GM19372 (cell line): ENCODE results near the gene AIFM2.
"Not testable (repeated sequence)": the region's sequence is repeated elsewhere in the genome, so short reads cannot be mapped to it uniquely, and the experiment has no call there.

Source experiments
- ATAC-seq: cut with Tn5 transposase; IDR thresholded peaks from one replicate; pipeline ENCODE4 v1.9.1; 2021; ENCODE audit warnings: mild to moderate bottlenecking, low read depth, moderate library complexity; ENCODE audit not compliant: unreplicated experiment

AIFM2 gene

DNA sequence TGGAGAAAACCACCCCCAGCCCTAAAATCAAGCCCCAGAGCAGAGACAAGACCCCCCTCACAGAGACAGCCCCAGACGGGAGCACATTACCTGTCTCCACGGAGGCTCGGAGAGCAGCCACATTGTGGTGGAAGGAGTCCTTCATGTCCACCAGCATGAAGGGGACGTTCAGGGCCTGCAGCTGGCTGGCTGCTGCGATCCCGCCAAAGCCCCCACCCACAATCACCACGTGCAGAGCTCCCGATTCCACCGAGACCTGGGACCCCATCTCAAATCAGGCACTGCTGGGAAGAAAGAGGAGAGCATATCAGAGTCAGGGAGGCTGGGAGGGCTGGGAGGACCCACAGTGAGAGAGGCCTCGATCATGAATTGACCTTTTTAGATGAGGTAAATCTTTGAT lies 8.8 kb downstream of the AIFM2 start:
- ATAC-seq, result no peak

- not testable (repeated sequence) for ATAC-seq
These were observed 9.5 kb downstream of the AIFM2 start for GRCh38 chr10:70123166-70123565.

GRCh38 chr10:70122742-70123141 lies 9.9 kb downstream of the AIFM2 start:
- no peak for ATAC-seq

- ATAC-seq, result no peak
These were observed 11.2 kb downstream of the AIFM2 start for GRCh38 chr10:70121281-70121949.

DNA sequence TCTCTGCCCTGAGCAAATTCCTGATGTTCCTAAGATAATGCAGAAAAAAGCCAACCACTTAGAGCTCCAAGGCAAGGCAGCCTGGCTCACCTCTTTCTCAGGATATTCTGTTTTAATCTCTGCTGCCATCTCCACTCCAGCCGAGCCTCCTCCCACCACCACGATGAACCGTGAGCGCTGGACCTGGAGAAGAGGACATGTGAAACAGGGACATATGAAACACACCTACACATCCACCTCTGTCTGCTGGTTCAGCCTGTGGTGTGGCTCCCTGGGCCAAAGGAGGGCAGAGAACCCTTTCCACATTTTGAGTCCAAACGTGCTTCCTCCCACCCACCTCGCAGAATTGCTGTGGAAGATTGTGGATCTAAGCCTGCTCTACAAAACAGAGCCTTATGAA lies 12.2 kb downstream of the AIFM2 start:
- no peak for ATAC-seq

DNA sequence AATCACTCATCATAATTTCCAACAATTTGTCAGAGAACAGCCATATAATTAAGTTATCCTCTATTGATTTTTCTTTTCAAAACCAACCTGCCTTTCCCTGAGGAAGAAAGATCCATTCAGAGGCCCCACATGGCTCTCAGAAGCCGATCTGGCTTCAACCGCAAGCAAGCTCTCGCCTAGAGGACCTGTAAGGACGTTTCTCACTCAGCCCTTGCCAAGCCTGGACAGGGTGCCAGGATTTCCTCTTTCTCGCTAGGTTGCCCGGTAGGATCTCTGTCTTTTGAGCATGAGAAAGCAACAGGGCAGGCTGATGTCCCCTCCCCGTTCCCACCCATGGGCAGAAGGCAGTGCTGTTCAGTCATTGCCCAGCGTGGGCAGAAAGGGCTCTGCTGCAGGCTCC lies 13.0 kb downstream of the AIFM2 start:
- ATAC-seq, result no peak

DNA sequence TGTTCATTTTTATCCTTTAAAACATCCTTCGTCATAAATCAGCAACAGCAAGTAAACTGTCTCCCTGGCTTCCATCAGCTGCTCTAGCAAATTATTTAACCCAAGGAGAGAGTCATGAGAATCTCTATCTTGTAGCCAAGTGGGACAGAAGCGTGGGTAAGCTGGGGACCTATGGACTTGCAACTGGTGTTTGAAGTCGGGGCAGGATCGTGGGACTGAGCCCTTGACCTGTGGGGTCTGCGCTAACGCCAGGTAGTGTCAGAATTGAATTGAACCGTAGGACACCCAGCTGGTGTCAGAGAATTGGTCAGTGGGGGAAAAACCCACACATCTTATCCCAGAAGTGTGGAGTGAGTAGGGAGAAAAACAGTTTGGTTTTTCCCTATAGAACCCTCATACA lies 13.4 kb downstream of the AIFM2 start:
- ATAC-seq, result no peak

DNA sequence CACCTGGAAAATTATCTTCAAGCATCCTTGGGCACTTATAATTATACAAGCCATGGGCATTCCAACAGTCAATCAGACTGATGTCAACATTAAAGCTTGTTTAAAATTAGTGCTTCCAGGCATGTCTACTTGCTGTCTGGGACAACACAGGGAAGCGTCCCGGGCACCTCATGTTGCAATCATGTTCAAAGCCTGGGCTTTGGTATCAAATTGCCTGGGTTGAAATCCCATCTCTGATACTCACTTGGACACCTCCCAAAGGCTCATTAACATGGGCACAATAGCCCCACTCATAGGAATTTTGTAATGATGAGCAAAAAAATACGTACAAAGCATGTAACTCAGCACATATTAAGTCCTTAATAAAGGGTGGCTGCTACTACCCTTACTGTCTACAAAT lies 14.4 kb downstream of the AIFM2 start:
- no peak for ATAC-seq

GRCh38 chr10:70117646-70118045 lies 15.0 kb downstream of the AIFM2 start:
- no peak for ATAC-seq

GRCh38 chr10:70115948-70116682 lies 16.5 kb downstream of the AIFM2 start:
- no peak for ATAC-seq

DNA sequence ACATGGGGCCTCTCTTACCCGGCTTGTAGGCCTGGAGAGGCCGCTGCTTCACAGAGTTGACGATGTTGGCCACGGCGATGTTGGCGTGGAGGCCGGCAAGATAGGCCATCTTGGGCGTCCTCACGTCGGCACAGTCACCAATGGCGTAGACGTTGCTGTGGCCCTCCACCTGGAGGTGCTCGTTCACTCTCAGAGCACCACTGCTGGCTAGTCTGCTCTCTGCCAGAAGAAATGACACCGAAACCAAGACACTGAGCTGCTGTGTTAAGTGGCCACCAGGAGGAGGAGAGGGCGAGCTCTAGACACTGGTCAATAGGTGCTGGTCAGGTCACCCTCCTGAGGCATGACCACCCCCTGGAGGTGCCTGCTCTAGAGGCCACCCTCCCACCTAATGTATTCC lies 17.7 kb downstream of the AIFM2 start:
- ATAC-seq, result no peak

DNA sequence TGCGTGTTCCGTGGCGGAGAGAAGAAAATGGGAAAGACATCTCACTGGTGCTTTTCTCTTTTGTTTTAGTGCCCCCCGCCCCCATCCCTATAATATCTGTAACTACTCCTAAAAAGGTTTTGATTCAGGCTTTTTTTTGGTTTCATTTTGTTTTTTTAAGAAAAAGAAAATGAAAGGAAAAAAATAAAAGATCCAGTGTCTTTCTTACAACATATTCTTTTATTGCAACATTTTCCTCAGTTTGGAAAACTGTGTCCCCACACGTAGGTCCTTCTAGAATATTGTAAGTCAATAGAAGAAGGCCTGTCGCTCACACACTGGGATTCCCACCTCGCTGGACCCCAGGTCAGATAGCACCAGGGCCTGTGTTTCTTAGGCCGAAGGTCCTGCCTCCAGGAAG lies 20.6 kb downstream of the AIFM2 start:
- no peak for ATAC-seq

DNA sequence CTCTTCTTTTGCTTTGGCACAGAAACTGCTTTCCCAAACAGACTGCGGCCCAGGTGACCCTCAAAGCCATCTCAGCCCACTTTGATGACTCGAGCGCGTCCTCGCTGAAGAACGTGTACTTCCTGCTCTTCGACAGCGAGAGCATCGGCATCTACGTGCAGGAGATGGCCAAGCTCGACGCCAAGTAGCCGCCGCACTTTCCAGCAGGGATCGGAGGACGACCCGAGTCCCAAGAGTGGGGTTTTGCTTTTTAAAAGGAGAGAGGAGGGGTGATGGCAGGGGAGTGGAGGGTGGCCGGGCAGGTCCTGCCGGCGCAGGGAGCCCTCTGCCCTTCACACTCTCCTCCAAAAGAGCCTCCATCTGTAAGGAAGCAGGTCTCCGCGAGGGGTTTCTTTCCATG lies 21.1 kb downstream of the AIFM2 start:
- no peak for ATAC-seq

DNA sequence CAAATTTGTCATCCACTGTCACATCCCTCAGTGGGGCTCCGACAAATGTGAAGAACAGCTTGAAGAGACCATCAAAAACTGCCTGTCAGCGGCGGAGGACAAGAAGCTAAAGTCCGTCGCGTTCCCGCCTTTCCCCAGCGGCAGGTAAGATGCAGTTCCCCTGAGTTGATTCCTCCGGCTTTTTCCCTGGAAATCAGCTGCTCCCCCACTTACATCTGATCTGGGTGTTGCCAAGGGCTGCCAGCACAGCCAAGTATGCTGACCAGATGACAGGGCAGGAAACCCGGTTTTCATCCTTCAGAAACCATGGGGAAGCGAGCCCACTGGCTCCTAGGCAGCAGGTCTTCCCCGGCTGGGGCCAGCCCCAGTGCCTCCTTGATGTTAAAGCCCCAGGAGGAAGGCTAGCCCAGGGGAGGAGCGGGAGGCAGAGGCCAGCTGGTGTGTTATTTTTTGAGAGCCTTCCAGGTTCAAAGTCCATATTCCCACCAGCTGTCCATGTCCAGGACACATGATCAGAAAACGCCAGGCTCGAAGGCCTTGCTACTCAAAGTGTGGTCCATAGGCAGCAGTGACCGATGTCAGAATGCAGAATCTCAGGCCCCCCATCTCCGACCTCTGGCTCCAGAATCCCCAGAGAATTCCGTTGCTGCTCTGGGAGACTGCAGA lies 23.4 kb downstream of the AIFM2 start:
- no peak for ATAC-seq

- ATAC-seq, result no peak
These were observed 25.4 kb downstream of the AIFM2 start for GRCh38 chr10:70106958-70107791.

- ATAC-seq, result no peak
These were observed 31.0 kb downstream of the AIFM2 start for GRCh38 chr10:70101668-70102067.

DNA sequence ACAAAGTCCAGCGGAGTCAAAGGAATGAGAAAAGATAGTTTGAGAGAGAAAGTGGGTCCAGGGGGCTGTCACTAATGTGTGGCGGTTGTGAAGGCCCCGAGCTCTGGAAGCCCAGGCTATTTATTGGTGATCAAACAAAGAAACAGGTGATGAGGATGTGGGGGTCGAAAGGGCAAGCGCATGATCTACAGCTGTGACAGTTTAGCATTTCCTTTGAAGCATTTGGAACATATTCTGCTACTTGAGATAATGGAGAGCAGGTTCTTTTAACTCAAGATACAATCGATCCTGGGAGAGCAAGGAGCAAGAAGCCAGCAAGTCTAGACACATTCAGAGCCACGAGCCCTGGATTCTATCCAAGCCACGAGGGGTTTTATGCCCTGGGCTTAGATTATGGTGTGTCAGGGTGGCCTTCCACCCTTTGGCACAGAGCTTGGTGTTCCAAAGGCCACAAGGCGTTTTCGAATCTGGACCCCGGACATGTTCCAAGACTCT lies 31.5 kb downstream of the AIFM2 start:
- ATAC-seq, result not testable (repeated sequence)

- no peak for ATAC-seq
These were observed 34.4 kb downstream of the AIFM2 start for GRCh38 chr10:70098271-70098670.

- no peak for ATAC-seq
These were observed 35.2 kb downstream of the AIFM2 start for GRCh38 chr10:70097459-70097858.

DNA sequence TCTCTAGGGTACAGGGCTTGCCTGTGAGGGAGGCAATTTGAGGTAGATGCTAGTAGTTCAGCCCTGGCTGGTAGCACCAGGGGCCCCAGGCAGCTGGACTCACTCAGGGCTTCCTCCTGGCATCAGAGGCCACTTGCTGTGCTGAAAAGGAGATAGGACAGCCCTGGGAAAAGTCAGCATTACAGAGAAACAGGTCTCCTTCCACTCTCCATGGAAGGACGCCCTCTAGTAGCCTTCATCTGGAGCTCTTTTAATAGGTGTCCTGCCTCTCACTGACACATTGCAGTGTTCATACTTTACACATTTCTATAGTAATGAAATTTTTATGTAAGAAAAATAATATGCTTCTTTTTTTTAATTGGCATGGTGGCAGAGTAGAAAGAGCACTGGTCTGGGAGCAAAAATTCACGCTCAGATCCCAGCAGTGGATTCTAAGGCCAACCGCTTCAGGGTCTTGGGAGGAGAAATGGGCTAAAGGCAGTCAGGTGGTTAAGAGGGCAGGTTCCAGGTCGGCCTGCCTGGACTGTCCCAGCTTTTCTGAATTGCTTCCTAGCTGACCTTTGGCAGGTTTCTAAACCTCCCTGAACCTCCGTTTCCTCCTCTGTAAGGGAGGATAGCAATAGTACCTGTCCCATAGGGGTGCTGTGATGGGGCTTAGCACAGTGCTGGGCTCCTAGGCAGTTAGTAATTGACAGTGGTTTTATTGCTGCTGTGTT lies 35.8 kb downstream of the AIFM2 start:
- ATAC-seq, result no peak
